H1 (cell line): ENCODE results near the gene SCGB1A1. TPM values are rescaled to one million over a fixed set of nuclear protein-coding genes. Genes with fewer than 3 reads are reported as not detected.

Experiments
- CTCF ChIA-PET: fragments of 300-600 bp; sonication (Branson Sonifier 250); formaldehyde crosslinking; loops from one replicate; lab custom pipeline; 2021; ENCODE audit not compliant: partially characterized antibody; lab: Charles Lee
- POLR2A ChIA-PET: fragments of 300-600 bp; sonication (Branson Sonifier 250); formaldehyde crosslinking; loops from one replicate; lab custom pipeline; 2021; ENCODE audit warnings: inconsistent platforms; ENCODE audit not compliant: partially characterized antibody; lab: Charles Lee
- DNase-seq, 2 experiments: peaks; one replicate each; pipeline versions ENCODE4 v3.0.0 to v3.0.0-alpha.2; 2010 to 2022; ENCODE audit warnings: low spot score in 2 of 2, low read depth in 1 of 2, mixed read lengths in 1 of 2
- FAIRE-seq: peaks from 2 replicates; lab custom pipeline; 2011; peaks lifted over from hg19 to GRCh38; lab: Jason Lieb, UNC
- H2AFZ ChIP-seq: 2 replicates; pipeline ENCODE4 v1.8.1; 2012; ENCODE audit warnings: low read length, inconsistent platforms
- H2AK5ac ChIP-seq: 2 replicates; pipeline ENCODE4 v1.6.1; 2013; ENCODE audit warnings: low read depth, low read length
- H2BK120ac ChIP-seq: replicated peaks from 2 replicates; pipeline ENCODE3; 2013; ENCODE audit warnings: low read depth, low read length, inconsistent platforms
- H2BK12ac ChIP-seq: 2 replicates; pipeline ENCODE4 v1.6.1; 2013; ENCODE audit warnings: low read depth, low read length
- H2BK15ac ChIP-seq: 2 replicates; pipeline ENCODE4 v1.6.1; 2013; ENCODE audit warnings: low read length
- H2BK20ac ChIP-seq: 2 replicates; pipeline ENCODE4 v1.6.1; 2013; ENCODE audit warnings: low read length
- H2BK5ac ChIP-seq: 2 replicates; pipeline ENCODE4 v1.6.1; 2013; ENCODE audit warnings: low read depth, low read length
- H3K14ac ChIP-seq: 2 replicates; pipeline ENCODE4 v1.6.1; 2013; ENCODE audit warnings: inconsistent platforms; ENCODE audit not compliant: insufficient read length
- H3K18ac ChIP-seq: 2 replicates; pipeline ENCODE4 v1.6.1; 2013; ENCODE audit warnings: low read length; ENCODE audit errors: extremely low read depth
- H3K23ac ChIP-seq: 2 replicates; pipeline ENCODE4 v1.6.1; 2013; ENCODE audit warnings: inconsistent platforms; ENCODE audit not compliant: insufficient read length
- H3K23me2 ChIP-seq: 2 replicates; pipeline ENCODE4 v1.6.1; 2013; ENCODE audit warnings: low read depth, low read length
- H3K27ac ChIP-seq: 2 replicates; pipeline ENCODE4 v1.6.1; 2011; ENCODE audit warnings: low read depth, low read length, inconsistent platforms
- H3K27me3 ChIP-seq, 4 experiments: replicated peaks in 1 of 4; 1 replicate in 1 of 4; 2 replicates in 3 of 4; pipeline versions ENCODE4 v1.6.1 to v1.8.1; 2011 to 2013; ENCODE audit warnings: low read length in 3 of 4, mild to moderate bottlenecking in 3 of 4, inconsistent platforms in 2 of 4, mixed read lengths in 2 of 4, moderate library complexity in 1 of 4; ENCODE audit not compliant: control insufficient read depth in 3 of 4, insufficient read depth in 3 of 4; ENCODE audit errors: extremely low read depth in 1 of 4
- H3K36me3 ChIP-seq, 4 experiments: 2 replicates each; pipeline versions ENCODE4 v1.6.1 to v1.8.1; 2011 to 2013; ENCODE audit warnings: mild to moderate bottlenecking in 4 of 4, low read length in 3 of 4, moderate library complexity in 2 of 4, control low read depth in 1 of 4, inconsistent platforms in 1 of 4; ENCODE audit not compliant: insufficient read depth in 4 of 4, control insufficient read depth in 2 of 4
- H3K4ac ChIP-seq: replicated peaks from 2 replicates; pipeline ENCODE3; 2013; ENCODE audit warnings: low read length, low read depth, mixed read lengths, inconsistent platforms; ENCODE audit not compliant: insufficient read length
- H3K4me1 ChIP-seq, 4 experiments: replicated peaks in 1 of 4; 1 replicate in 1 of 4; 2 replicates in 3 of 4; pipeline versions ENCODE4 v1.6.1 to v1.8.1; 2011 to 2013; ENCODE audit warnings: low read length in 3 of 4, inconsistent platforms in 2 of 4, mixed read lengths in 1 of 4; ENCODE audit not compliant: insufficient read depth in 4 of 4, control insufficient read depth in 3 of 4
- H3K4me2 ChIP-seq, 2 experiments: 2 replicates each; pipeline versions ENCODE4 v1.6.1 to v1.8.1; 2011 to 2013; ENCODE audit warnings: low read depth in 2 of 2, low read length in 2 of 2, control low read depth in 1 of 2, inconsistent platforms in 1 of 2, mild to moderate bottlenecking in 1 of 2; ENCODE audit not compliant: insufficient read depth in 1 of 2
- H3K4me3 ChIP-seq, 4 experiments: fragments of 200-600, 300-600 bp in 1 of 4; sonication (generic), shearing (Covaris generic), sonication (Bioruptor Twin) in 1 of 4; 2 replicates each; pipeline versions ENCODE4 v1.5.1 to v1.8.1; 2011 to 2016; ENCODE audit warnings: low read length in 4 of 4, low read depth in 3 of 4, control low read depth in 2 of 4, inconsistent platforms in 2 of 4, mild to moderate bottlenecking in 2 of 4, mixed read lengths in 1 of 4, moderate library complexity in 1 of 4; ENCODE audit not compliant: insufficient read depth in 2 of 4; ENCODE audit errors: extremely low read depth in 1 of 4
- H3K56ac ChIP-seq: replicated peaks from 2 replicates; pipeline ENCODE3; 2013; ENCODE audit warnings: low read depth, mild to moderate bottlenecking, mixed read lengths, low read length, inconsistent platforms; ENCODE audit not compliant: insufficient read length
- H3K79me1 ChIP-seq: 2 replicates; pipeline ENCODE4 v1.6.1; 2013; ENCODE audit warnings: low read depth, low read length, control low read depth
- H3K79me2 ChIP-seq, 2 experiments: 2 replicates each; pipeline versions ENCODE4 v1.6.1 to v1.8.1; 2012 to 2013; ENCODE audit warnings: low read length in 2 of 2, mild to moderate bottlenecking in 2 of 2, inconsistent platforms in 1 of 2; ENCODE audit not compliant: insufficient read depth in 2 of 2, control insufficient read depth in 1 of 2
- H3K9ac ChIP-seq, 4 experiments: replicated peaks in 1 of 4; 1 replicate in 1 of 4; 2 replicates in 3 of 4; pipeline versions ENCODE4 v1.6.1 to v1.8.1; 2011 to 2013; ENCODE audit warnings: low read depth in 3 of 4, low read length in 3 of 4, control low read depth in 2 of 4, mild to moderate bottlenecking in 2 of 4, moderate library complexity in 2 of 4, inconsistent platforms in 1 of 4; ENCODE audit errors: extremely low read depth in 1 of 4
- H3K9me3 ChIP-seq, 2 experiments: 2 replicates each; pipeline versions ENCODE4 v1.6.1 to v1.8.1; 2012 to 2013; ENCODE audit warnings: mild to moderate bottlenecking in 2 of 2, moderate library complexity in 2 of 2, control low read depth in 1 of 2, inconsistent platforms in 1 of 2, low read depth in 1 of 2, low read length in 1 of 2, mixed read lengths in 1 of 2; ENCODE audit not compliant: insufficient read depth in 2 of 2
- H4K20me1 ChIP-seq, 2 experiments: replicated peaks in 1 of 2; 2 replicates each; pipeline versions ENCODE3 to v1.8.1; 2011 to 2013; ENCODE audit warnings: inconsistent platforms in 2 of 2, low read length in 2 of 2, mild to moderate bottlenecking in 1 of 2; ENCODE audit not compliant: insufficient read depth in 2 of 2, control insufficient read depth in 1 of 2
- H4K5ac ChIP-seq: 2 replicates; pipeline ENCODE4 v1.6.1; 2013; ENCODE audit warnings: low read length, low read depth, mixed read lengths, inconsistent platforms; ENCODE audit not compliant: insufficient read length
- H4K8ac ChIP-seq: 2 replicates; pipeline ENCODE4 v1.8.0; 2013; ENCODE audit warnings: mild to moderate bottlenecking, moderate library complexity, low read length, inconsistent platforms; ENCODE audit not compliant: insufficient read depth; ENCODE audit errors: extremely low read depth
- H4K91ac ChIP-seq: replicated peaks from 2 replicates; pipeline ENCODE3; 2013; ENCODE audit warnings: low read length, mixed read lengths, inconsistent platforms; ENCODE audit not compliant: insufficient read length
- CBX8 ChIP-seq: fragments of 300-800, 300-1000 bp; sonication (generic); IDR thresholded peaks from 2 replicates; pipeline ENCODE4 v1.7.1; 2016; ENCODE audit warnings: low read depth, low read length, borderline replicate concordance
- KDM1A ChIP-seq: fragments of 200-600, 300-600 bp; sonication (generic); IDR thresholded peaks from 2 replicates; pipeline ENCODE4 v1.7.1; 2016; ENCODE audit warnings: mild to moderate bottlenecking, low read length, borderline replicate concordance
- MAFK ChIP-seq: IDR thresholded peaks from 2 replicates; pipeline ENCODE4 v1.6.1; 2012; ENCODE audit warnings: low read depth, mild to moderate bottlenecking, improper control_type of control experiment, low read length
- POLR2A ChIP-seq, 2 experiments: IDR thresholded peaks; 1 replicate in 1 of 2; 2 replicates in 1 of 2; pipeline ENCODE4 v1.6.1; 2011; ENCODE audit warnings: low read depth in 2 of 2, low read length in 2 of 2, mild to moderate bottlenecking in 2 of 2; ENCODE audit errors: control extremely low read depth in 1 of 2
- POU5F1 ChIP-seq: IDR thresholded peaks from 2 replicates; pipeline ENCODE4 v1.6.1; 2011; ENCODE audit warnings: low read depth, mild to moderate bottlenecking, low read length, moderate library complexity
- WGBS, 2 experiments: shearing (Covaris generic) in 1 of 2; methylation state at CpG; one replicate each; pipeline versions ENCODE4 v1.1.6 to v1.1.7; 2013 to 2015; ENCODE audit warnings: low lambda C conversion rate in 2 of 2, mixed read lengths in 2 of 2, inconsistent platforms in 1 of 2, low coverage in 1 of 2, missing lambda C conversion rate in 1 of 2; ENCODE audit not compliant: insufficient replicate concordance in 2 of 2, insufficient coverage in 1 of 2, insufficient read length in 1 of 2; ENCODE audit errors: extremely low coverage in 1 of 2, missing lambda C conversion rate in 1 of 2; 5-methylcytosine and 5-hydroxymethylcytosine counted together
- polyA plus RNA-seq, 7 experiments: library from polyadenylated mRNA; depleted of rRNA in 3 of 7; stranded (reverse) in 5 of 7; unstranded in 2 of 7; fragments of >200 nt in 5 of 7; fragments of 200-250 nt in 2 of 7; gene quantifications; 1 replicate in 5 of 7; 2 replicates in 1 of 7; 4 replicates in 1 of 7; pipeline versions ENCODE4 v1.2.1 to v1.2.3, GENCODE V29; 2011 to 2013; ENCODE audit warnings: missing spikeins in 2 of 7, mixed read lengths in 2 of 7
- total RNA-seq: library from RNA; stranded (reverse); fragmentation: NEBNext Ultra II Directional; extraction: Animal tissue kit (Norgen Biotek cat#: 25700); gene quantifications from 2 replicates; pipeline ENCODE4 v1.2.1, GENCODE V29; 2021

The SCGB1A1 gene
- total and polyA plus RNA-seq, 2 of the 8 experiments (the other 6 are each of a cell fraction or from before 2014, with no cell fraction given) = not detected

- H3K14ac ChIP-seq = no peak overlapping the region
- H2BK15ac ChIP-seq = no peak overlapping the region
- no peak overlapping the region for H3K18ac ChIP-seq
- WGBS, 2 experiments = 90% methylated on average over 4 of the region's 4 CpGs; no CpG with 5 or more reads in 1 of the 2 experiments
- CTCF ChIA-PET = interaction anchor here (1.4 to 2.4 kb wide), 2 partner anchors 16 to 104 kb away, joined by 3 to 11 read pairs; no protein-coding TSS in a partner anchor
- H4K91ac ChIP-seq = no peak overlapping the region
- H3K23ac ChIP-seq = no peak overlapping the region
- H2AK5ac ChIP-seq = no peak overlapping the region
- H3K4me2 ChIP-seq = no peak overlapping the region
- no peak overlapping the region for H2AFZ ChIP-seq
- H3K4me1 ChIP-seq = peaks cover 0 to 2% (median 0%) of the 10 kb centered on the region in 4 experiments; a peak in 2 of 7 replicates
- no peak overlapping the region for H3K27ac ChIP-seq
- H3K27me3 ChIP-seq = no peaks in the 10 kb centered on the region
- no peaks in the 10 kb centered on the region for H3K79me1 ChIP-seq
- H2BK5ac ChIP-seq = no peak overlapping the region
- H4K8ac ChIP-seq = no peak overlapping the region
- TF ChIP-seq POU5F1 (no peak), POLR2A (IDR thresholded peaks at IDR 0.05; ENCODE audit: control extremely low read depth in 1 of 2, low read depth in 2 of 2, low read length in 2 of 2) (no peak), KDM1A (no peak), CBX8 (no peak), MAFK (no peak)
- TF ChIP-seq, all 59 proteins: peak for 0
- H3K9ac ChIP-seq = no peak overlapping the region
- H3K79me2 ChIP-seq = no peaks in the 10 kb centered on the region
- POLR2A ChIA-PET = no interaction called here
- no peaks in the 10 kb centered on the region for H3K23me2 ChIP-seq
- no peak overlapping the region for H2BK120ac ChIP-seq
- H3K4ac ChIP-seq = no peak overlapping the region
- no peak overlapping the region for H3K4me3 ChIP-seq
- H2BK12ac ChIP-seq = no peak overlapping the region
- H3K56ac ChIP-seq = no peak overlapping the region
- no peaks in the 10 kb centered on the region for H4K20me1 ChIP-seq
- no peak overlapping the region for H4K5ac ChIP-seq
- H3K36me3 ChIP-seq = no peaks in the 10 kb centered on the region
- FAIRE-seq = no peak
- DNase-seq = no peak
- no peaks in the 10 kb centered on the region for H3K9me3 ChIP-seq
- H2BK20ac ChIP-seq = no peak overlapping the region
Observed at GRCh38 chr11:62438641-62439040, 19.8 kb downstream of the SCGB1A1 start.
